Colonic mucosa (tissue), 4 donors: ENCODE measurements around the gene CXCL14. TPM values are rescaled to one million over a fixed set of nuclear protein-coding genes. Genes with fewer than 3 reads are reported as not detected.

ENCODE experiments used
- DNase-seq: peaks from one replicate; pipeline ENCODE4 v3.0.0-alpha.2; 2020
- H3K27ac ChIP-seq: fragments of 200-600 bp; one replicate; pipeline ENCODE4 v1.8.0; 2021
- H3K27me3 ChIP-seq: fragments of 200-600 bp; one replicate; pipeline ENCODE4 v1.8.0; 2021
- H3K36me3 ChIP-seq: fragments of 200-600 bp; one replicate; pipeline ENCODE4 v1.8.0; 2021
- H3K4me1 ChIP-seq: fragments of 200-600 bp; one replicate; pipeline ENCODE4 v1.8.0; 2021; ENCODE audit warnings: mild to moderate bottlenecking
- H3K4me3 ChIP-seq: fragments of 200-600 bp; one replicate; pipeline ENCODE4 v1.8.0; 2021
- H3K9ac ChIP-seq, 2 donors: one replicate each; pipeline ENCODE4 v1.7.0; 2013; ENCODE audit warnings: control low read depth in 2 of 2, low read depth in 2 of 2, low read length in 2 of 2
- H3K9me3 ChIP-seq: fragments of 200-600 bp; one replicate; pipeline ENCODE4 v1.8.0; 2021
- intact Hi-C: fragments of 100-400 bp; cut with DNase I; formaldehyde crosslinking; loops from one replicate; pipeline ENCODE4 v1.14.1; 2022
- total RNA-seq, 2 donors: library from RNA; stranded (reverse); fragmentation: NEBNext Ultra II Directional in 1 of 2; extraction: Animal tissue kit (Norgen Biotek cat#: 25700) in 1 of 2; gene quantifications; one replicate each; pipeline ENCODE4 v1.2.1, GENCODE V29; 2021
- TF ChIP-seq, protein P1 (sequence below): fragments of 200-600 bp; IDR thresholded peaks from one replicate; pipeline ENCODE4 v1.8.0; 2022; ENCODE audit warnings: antibody characterized with exemption, mild to moderate bottlenecking
- donor health status: healthy.
- donor health status: DM: no; HTN: no; CAD: no.
- donor health status: DM: no; HTN: no; CAD: no.

Gene CXCL14, protein sequence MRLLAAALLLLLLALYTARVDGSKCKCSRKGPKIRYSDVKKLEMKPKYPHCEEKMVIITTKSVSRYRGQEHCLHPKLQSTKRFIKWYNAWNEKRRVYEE
- 10 to 100 TPM; 29.8 to 68.2 TPM for total RNA-seq

DNA sequence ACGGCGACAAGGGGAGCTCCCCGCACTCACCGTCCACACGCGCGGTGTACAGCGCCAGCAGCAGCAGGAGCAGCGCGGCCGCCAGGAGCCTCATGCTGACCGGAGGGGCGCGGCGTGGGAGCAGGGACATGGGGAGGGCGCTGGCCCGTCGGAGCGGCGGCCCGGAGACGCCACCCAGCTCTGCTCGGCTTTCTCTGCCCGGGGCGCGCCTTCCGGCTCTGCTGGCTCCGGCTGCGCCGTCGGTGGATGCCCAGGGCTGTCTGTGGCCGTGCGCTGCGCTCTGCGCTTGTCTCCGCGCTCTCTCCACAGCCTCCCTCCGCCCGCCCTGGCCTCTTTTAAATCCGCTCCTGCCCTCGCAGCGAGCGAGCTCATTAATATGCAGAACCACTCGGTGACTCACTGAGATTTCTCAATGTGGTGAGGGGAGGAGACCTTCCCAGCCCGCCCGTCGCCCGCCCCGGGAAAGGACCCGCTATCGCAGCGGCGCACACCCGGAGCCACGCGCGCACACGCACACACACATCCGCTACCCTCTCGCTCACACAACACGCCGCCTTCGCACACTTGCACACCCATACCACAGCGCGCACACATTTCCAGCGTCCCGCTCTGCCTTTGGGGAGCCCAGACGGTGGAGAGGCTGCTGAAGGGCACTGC lies at the start of gene CXCL14:
CXCL14 (minus strand) TSS at position 307 of the 657 bp plus-strand sequence; CDS start at position 94, 213 bp downstream.
- no peaks in the 10 kb centered on the region for H3K36me3 ChIP-seq
- no peaks in the 10 kb centered on the region for H3K4me1 ChIP-seq
- no peaks in the 10 kb centered on the region for H3K9me3 ChIP-seq
- intact Hi-C loops, result no loop called here
- H3K4me3 ChIP-seq, result peak within 1 kb of the TSS; percentile 23
- peak; percentile 37 for DNase-seq
- peak within 1 kb of the TSS in 1 of 2 donors; percentile 34 for H3K9ac ChIP-seq
- peak within 1 kb of the TSS; percentile 28 for H3K27ac ChIP-seq
- H3K27me3 ChIP-seq, result peaks cover 7% of the 10 kb centered on the region
- TF ChIP-seq, protein P1, sequence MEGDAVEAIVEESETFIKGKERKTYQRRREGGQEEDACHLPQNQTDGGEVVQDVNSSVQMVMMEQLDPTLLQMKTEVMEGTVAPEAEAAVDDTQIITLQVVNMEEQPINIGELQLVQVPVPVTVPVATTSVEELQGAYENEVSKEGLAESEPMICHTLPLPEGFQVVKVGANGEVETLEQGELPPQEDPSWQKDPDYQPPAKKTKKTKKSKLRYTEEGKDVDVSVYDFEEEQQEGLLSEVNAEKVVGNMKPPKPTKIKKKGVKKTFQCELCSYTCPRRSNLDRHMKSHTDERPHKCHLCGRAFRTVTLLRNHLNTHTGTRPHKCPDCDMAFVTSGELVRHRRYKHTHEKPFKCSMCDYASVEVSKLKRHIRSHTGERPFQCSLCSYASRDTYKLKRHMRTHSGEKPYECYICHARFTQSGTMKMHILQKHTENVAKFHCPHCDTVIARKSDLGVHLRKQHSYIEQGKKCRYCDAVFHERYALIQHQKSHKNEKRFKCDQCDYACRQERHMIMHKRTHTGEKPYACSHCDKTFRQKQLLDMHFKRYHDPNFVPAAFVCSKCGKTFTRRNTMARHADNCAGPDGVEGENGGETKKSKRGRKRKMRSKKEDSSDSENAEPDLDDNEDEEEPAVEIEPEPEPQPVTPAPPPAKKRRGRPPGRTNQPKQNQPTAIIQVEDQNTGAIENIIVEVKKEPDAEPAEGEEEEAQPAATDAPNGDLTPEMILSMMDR, result no peak

DNA sequence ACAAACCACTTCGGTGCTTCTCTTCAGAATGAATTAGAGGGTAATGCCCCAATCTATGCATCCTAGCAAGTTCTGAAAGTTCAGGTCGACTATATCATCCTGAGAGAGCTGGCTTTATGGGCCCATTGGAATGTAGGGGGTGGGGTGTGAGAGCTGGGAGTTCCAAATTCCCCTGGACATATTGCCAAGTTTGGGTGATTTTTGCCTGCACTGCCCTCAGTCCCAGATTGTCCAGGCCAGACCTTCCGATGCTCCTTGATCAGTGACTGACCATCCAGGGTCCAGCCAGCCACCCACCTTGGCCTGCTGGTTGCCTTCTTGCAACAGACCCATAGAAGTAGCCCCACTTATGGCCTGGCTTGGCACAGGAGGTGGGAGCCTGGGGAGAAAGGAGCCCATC lies 47.8 kb upstream of the CXCL14 start:
- Histone ChIP-seq H3K4me1 (no peaks in the 10 kb centered on the region), H3K36me3 (no peaks in the 10 kb centered on the region), H3K27me3 (no peaks in the 10 kb centered on the region), H3K9me3 (no peaks in the 10 kb centered on the region), H3K9ac (no peak overlapping the region), H3K4me3 (no peak overlapping the region), H3K27ac (no peak overlapping the region)
- intact Hi-C loops, result no loop called here
- TF ChIP-seq, protein P1, result no peak
- no peak for DNase-seq

DNA sequence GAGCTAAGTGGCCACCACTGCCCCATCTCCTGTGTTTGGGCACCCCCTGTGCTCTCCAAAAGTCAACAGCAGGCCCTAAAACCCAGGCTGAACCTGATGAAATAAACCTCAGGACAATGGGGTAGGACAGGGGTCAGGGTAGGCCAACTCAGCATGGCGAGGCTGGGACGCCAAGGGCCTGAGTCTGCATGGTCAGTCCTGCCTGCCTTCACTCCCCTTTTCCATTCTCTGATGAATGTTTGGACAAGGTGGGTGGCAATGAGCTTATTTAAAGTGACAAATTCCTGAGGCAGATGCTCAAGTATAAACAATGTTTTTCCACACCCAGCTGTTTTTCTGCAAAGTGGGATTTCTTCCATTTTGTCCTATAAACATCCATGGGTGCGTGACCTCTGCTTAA lies 47.2 kb upstream of the CXCL14 start:
- no peak overlapping the region for H3K27ac ChIP-seq
- no peak overlapping the region for H3K9ac ChIP-seq
- no peaks in the 10 kb centered on the region for H3K27me3 ChIP-seq
- no peaks in the 10 kb centered on the region for H3K4me1 ChIP-seq
- no peak for DNase-seq
- H3K9me3 ChIP-seq, result no peaks in the 10 kb centered on the region
- TF ChIP-seq, protein P1, result no peak
- H3K4me3 ChIP-seq, result no peak overlapping the region
- intact Hi-C loops, result no loop called here
- H3K36me3 ChIP-seq, result no peaks in the 10 kb centered on the region

DNA sequence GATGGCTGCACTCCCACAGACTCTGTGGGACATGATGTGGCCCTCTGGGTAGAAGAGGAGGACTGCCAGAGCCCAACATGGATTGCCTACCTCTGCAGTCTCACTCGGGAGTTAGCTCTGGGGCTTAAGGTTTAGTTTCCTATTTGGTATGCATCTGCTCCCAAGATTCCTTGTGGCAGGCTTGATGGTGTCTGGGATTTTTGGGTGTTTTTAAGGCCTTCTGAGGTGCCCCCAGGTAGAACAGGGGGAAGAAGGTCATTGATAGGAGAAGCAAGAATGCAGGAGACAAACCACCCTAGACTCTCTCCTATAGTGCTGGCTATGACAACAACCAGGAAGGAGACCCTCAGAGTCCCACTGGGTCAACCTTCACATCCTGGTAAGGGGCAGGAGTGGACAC lies 46.7 kb upstream of the CXCL14 start:
- TF ChIP-seq, protein P1, result no peak
- intact Hi-C loops, result no loop called here

DNA sequence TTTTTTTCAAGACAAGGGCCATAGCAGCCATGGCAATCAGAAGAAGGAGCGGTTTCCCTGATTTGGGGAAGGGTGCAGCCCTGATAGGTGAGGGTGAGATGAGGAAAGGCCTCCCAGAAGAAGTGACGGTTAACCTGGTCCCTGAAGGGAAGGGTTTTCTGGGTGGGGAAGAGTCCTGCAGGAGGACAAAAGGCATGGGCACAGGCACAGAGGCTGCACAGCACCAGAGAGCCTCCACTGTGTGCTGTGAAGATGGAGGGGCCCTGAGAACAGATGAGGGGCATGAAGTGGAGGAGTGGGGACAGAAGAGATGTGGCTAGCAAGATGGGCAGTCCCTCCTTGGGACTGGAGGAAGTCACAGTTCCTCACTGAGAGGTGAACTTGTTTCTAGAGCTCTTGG lies 46.3 kb upstream of the CXCL14 start:
- intact Hi-C loops, result no loop called here
- H3K36me3 ChIP-seq, result no peaks in the 10 kb centered on the region

More for the DNA sequence above, 46.7 kb upstream of the CXCL14 start:
- H3K36me3 ChIP-seq, result no peaks in the 10 kb centered on the region
- H3K9ac ChIP-seq, result no peak overlapping the region
- H3K27me3 ChIP-seq, result no peaks in the 10 kb centered on the region
- no peaks in the 10 kb centered on the region for H3K4me1 ChIP-seq
- H3K4me3 ChIP-seq, result no peak overlapping the region
- H3K27ac ChIP-seq, result no peak overlapping the region
- no peak for DNase-seq
- no peaks in the 10 kb centered on the region for H3K9me3 ChIP-seq

More for the DNA sequence above, 46.3 kb upstream of the CXCL14 start:
- peak; percentile 4 for DNase-seq
- no peaks in the 10 kb centered on the region for H3K27me3 ChIP-seq
- TF ChIP-seq, protein P1, result no peak
- H3K4me1 ChIP-seq, result no peaks in the 10 kb centered on the region
- H3K9me3 ChIP-seq, result no peaks in the 10 kb centered on the region
- no peak overlapping the region for H3K4me3 ChIP-seq
- H3K9ac ChIP-seq, result no peak overlapping the region
- H3K27ac ChIP-seq, result no peak overlapping the region
